GM18867 (cell line): ENCODE measurements around the gene FBXO41.

Source experiments
- ATAC-seq: cut with Tn5 transposase; IDR thresholded peaks from one replicate; pipeline ENCODE4 v1.9.1; 2021; ENCODE audit warnings: mild to moderate bottlenecking, moderate library complexity; ENCODE audit not compliant: unreplicated experiment

FBXO41 gene

GRCh38 chr2:73290049-73290839 lies 6.0 kb upstream of the FBXO41 start:
- no peak for ATAC-seq

GRCh38 chr2:73289304-73289703 lies 5.0 kb upstream of the FBXO41 start:
- ATAC-seq, result no peak

GRCh38 chr2:73286134-73286655 lies 1.9 kb upstream of the FBXO41 start:
- no peak for ATAC-seq

GRCh38 chr2:73285159-73285739 lies 971 bp upstream of the FBXO41 start:
- peak; percentile 56 for ATAC-seq

- ATAC-seq, result peak; percentile 24
These were observed 558 bp downstream of the FBXO41 start for GRCh38 chr2:73283545-73284295.

GRCh38 chr2:73282924-73283544 lies 1.2 kb downstream of the FBXO41 start:
- ATAC-seq, result no peak

GRCh38 chr2:73281244-73281643 lies 3.0 kb downstream of the FBXO41 start:
- no peak for ATAC-seq

GRCh38 chr2:73279852-73280251 lies 4.4 kb downstream of the FBXO41 start:
- ATAC-seq, result no peak

GRCh38 chr2:73272270-73272669 lies 12.0 kb downstream of the FBXO41 start:
- ATAC-seq, result no peak

GRCh38 chr2:73269686-73270465 lies 14.4 kb downstream of the FBXO41 start:
- no peak for ATAC-seq

GRCh38 chr2:73268830-73269685 lies 15.2 kb downstream of the FBXO41 start:
- peak; percentile 76 for ATAC-seq

GRCh38 chr2:73268366-73268829 lies 15.9 kb downstream of the FBXO41 start:
- ATAC-seq, result no peak

- no peak for ATAC-seq
These were observed 17.3 kb downstream of the FBXO41 start for GRCh38 chr2:73267008-73267407.

- ATAC-seq, result no peak
These were observed 18.0 kb downstream of the FBXO41 start for GRCh38 chr2:73266061-73266901.

- no peak for ATAC-seq
These were observed 18.8 kb downstream of the FBXO41 start for GRCh38 chr2:73265298-73266060.

GRCh38 chr2:73264783-73265182 lies 19.5 kb downstream of the FBXO41 start:
- ATAC-seq, result no peak

GRCh38 chr2:73264332-73264606 lies 20.0 kb downstream of the FBXO41 start:
- ATAC-seq, result no peak
